Transverse colon (tissue), 4 donors: ENCODE measurements around the gene CPZ. TPM values are rescaled to one million over a fixed set of nuclear protein-coding genes. Genes with fewer than 3 reads are reported as not detected.

Source experiments
- DNase-seq: peaks from one replicate; pipeline ENCODE4 v3.0.0-alpha.2; 2019
- H3K27ac ChIP-seq, 4 donors: fragments of 200-600 bp; sonication (generic); 2 replicates each; pipeline ENCODE4 v1.5.1; 2016 to 2018; ENCODE audit warnings: inconsistent platforms in 4 of 4
- H3K27me3 ChIP-seq: fragments of 200-600 bp; sonication (generic); 2 replicates; pipeline ENCODE4 v1.5.1; 2017; ENCODE audit warnings: inconsistent platforms
- H3K36me3 ChIP-seq, 4 donors: fragments of 200-600 bp; sonication (generic); 2 replicates each; pipeline ENCODE4 v1.5.1; 2017 to 2019; ENCODE audit warnings: inconsistent platforms in 4 of 4
- H3K4me1 ChIP-seq, 4 donors: fragments of 200-600 bp; sonication (generic); 2 replicates each; pipeline ENCODE4 v1.5.1; 2017 to 2020; ENCODE audit warnings: inconsistent platforms in 4 of 4
- H3K4me3 ChIP-seq, 4 donors: fragments of 200-600 bp; sonication (generic); 1 replicate in 1 of 4; 2 replicates in 3 of 4; pipeline versions ENCODE4 v1.5.1 to v1.6.1; 2017 to 2019; ENCODE audit warnings: inconsistent platforms in 4 of 4
- H3K9me3 ChIP-seq, 2 donors: fragments of 200-600 bp; sonication (generic); 2 replicates each; pipeline ENCODE4 v1.5.1; 2017 to 2019; ENCODE audit warnings: inconsistent platforms in 2 of 2
- CTCF ChIP-seq, 5 experiments: fragments of 200-600 bp in 3 of 5; fragments of 450-650 bp in 2 of 5; sonication (generic) in 3 of 5; IDR thresholded peaks; 1 replicate in 2 of 5; 2 replicates in 3 of 5; pipeline ENCODE4 v1.5.1; 2016 to 2017; ENCODE audit warnings: antibody characterized with exemption in 5 of 5, inconsistent platforms in 3 of 5, mild to moderate bottlenecking in 2 of 5, moderate library complexity in 1 of 5
- EP300 ChIP-seq: sonication (generic); formaldehyde crosslinking; IDR thresholded peaks from one replicate; pipeline ENCODE4 v1.6.1; 2017; ENCODE audit warnings: antibody characterized with exemption, low read depth
- POLR2A ChIP-seq: fragments of 450-650 bp; IDR thresholded peaks from one replicate; pipeline ENCODE4 v1.6.1; 2016; ENCODE audit warnings: antibody characterized with exemption, mild to moderate bottlenecking, moderate library complexity
- POLR2AphosphoS5 ChIP-seq, 3 donors: sonication (generic); formaldehyde crosslinking; IDR thresholded peaks; one replicate each; pipeline ENCODE4 v1.6.1; 2016; ENCODE audit warnings: antibody characterized with exemption in 3 of 3
- WGBS, 2 donors: methylation state at CpG; one replicate each; pipeline ENCODE4 v1.1.5; 2018; ENCODE audit warnings: low coverage in 1 of 2; 5-methylcytosine and 5-hydroxymethylcytosine counted together
- in situ Hi-C, 4 donors: fragments of 200-750 bp; cut with MboI; loops; one replicate each; pipeline versions ENCODE4 v1.15.0 to v1.15.1; 2017; ENCODE audit warnings: low sequenced_read_pairs in 3 of 4, low pct_ligation_motif_present in 1 of 4, low pct_unique_long_range_greater_than_20kb in 1 of 4
- intact Hi-C: fragments of 100-400 bp; cut with DNase I; formaldehyde crosslinking; loops from one replicate; pipeline ENCODE4 v1.15.1; 2023; ENCODE audit warnings: low total_unique reads
- total RNA-seq, 4 donors: library from RNA; depleted of rRNA; stranded (reverse); fragments of >200 nt; gene quantifications; one replicate each; pipeline ENCODE4 v1.1.0, GENCODE V29; 2016

Gene CPZ
- total RNA-seq, 4 donors from 2014 or later = 0.96 to 2.1 TPM; not detected in 2

DNA sequence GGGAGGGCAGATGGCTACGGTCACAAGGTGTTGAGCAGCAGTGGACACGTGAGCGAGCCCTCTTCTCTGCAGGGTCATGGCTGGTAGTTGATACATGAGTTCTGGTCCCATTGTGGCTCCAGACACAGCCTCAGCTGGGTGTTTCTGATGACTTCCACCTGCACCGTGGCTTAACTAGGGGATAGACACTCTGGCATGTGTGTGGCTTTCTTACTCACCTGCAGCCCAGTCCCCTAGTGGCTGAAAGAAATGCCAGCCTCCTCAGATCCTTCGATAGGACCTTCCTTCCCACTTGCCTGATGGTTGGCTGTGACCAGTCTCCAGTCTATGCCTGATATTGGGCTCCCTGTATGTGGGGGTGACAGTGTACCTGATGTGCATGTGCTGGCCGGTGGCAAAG lies 7.4 kb upstream of the CPZ start:
- intact Hi-C loops = no loop called here
- Histone ChIP-seq H3K27me3 (peaks cover 25% of the 10 kb centered on the region), H3K36me3 (no peaks in the 10 kb centered on the region), H3K27ac (no peak overlapping the region), H3K9me3 (no peaks in the 10 kb centered on the region), H3K4me3 (no peak overlapping the region), H3K4me1 (peaks cover 0 to 3% (median 0%) of the 10 kb centered on the region in 4 donors)
- in situ Hi-C loops = loop anchor here in 2 of 4 donors (25.0 kb wide), 2 partner anchors 123 to 348 kb away; no protein-coding TSS in a partner anchor
- 45% methylated on average over 6 of the region's 6 CpGs; no CpG with 5 or more reads in 1 of the 2 donors for WGBS, 2 donors
- DNase-seq = no peak
- TF ChIP-seq POLR2AphosphoS5 (IDR thresholded peaks at IDR 0.05) = no peak
- no peak for TF ChIP-seq CTCF (IDR thresholded peaks at IDR 0.05)
- no peak for TF ChIP-seq POLR2A
- no peak for TF ChIP-seq EP300

DNA sequence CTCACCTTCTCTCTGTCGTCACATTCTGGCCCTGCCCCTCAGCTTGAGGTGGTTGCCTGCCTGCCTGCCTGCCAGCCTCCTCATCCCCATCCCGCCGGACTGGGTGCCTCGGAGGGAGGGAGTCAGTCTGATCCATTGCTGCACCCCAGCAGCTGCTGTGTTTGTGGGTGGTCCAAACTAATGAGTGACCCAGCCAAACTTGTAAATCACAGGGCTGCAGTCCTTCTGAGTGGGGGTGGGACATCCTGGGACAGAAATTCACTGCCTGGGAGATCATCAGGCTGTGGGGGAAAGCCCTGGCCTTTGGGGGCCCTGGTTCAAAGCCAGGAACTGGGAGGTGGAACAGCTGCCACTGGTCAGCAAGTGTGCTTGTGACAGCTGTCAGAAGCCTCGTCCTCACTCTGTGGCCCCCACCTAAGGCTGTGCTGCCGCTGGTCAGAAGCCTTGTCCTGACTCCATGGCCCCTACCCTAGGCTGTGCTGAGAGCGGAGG lies 6.8 kb upstream of the CPZ start:
- TF ChIP-seq POLR2A (no peak), EP300 (no peak), POLR2AphosphoS5 (IDR thresholded peaks at IDR 0.05) (no peak), CTCF (IDR thresholded peaks at IDR 0.05) (no peak)
- no peaks in the 10 kb centered on the region for H3K36me3 ChIP-seq
- no peak overlapping the region for H3K27ac ChIP-seq
- peaks cover 22% of the 10 kb centered on the region for H3K27me3 ChIP-seq
- no peak for DNase-seq
- H3K4me1 ChIP-seq = peaks cover 0 to under 1% (median 0%) of the 10 kb centered on the region in 4 donors
- intact Hi-C loops (no loop called here), in situ Hi-C loops (loop anchor here in 2 of 4 donors (25.0 kb wide), 2 partner anchors 123 to 348 kb away; no protein-coding TSS in a partner anchor)
- 47% methylated on average over 6 of the region's 7 CpGs; no CpG with 5 or more reads in 1 of the 2 donors for WGBS, 2 donors
- no peaks in the 10 kb centered on the region for H3K9me3 ChIP-seq
- no peak overlapping the region for H3K4me3 ChIP-seq

DNA sequence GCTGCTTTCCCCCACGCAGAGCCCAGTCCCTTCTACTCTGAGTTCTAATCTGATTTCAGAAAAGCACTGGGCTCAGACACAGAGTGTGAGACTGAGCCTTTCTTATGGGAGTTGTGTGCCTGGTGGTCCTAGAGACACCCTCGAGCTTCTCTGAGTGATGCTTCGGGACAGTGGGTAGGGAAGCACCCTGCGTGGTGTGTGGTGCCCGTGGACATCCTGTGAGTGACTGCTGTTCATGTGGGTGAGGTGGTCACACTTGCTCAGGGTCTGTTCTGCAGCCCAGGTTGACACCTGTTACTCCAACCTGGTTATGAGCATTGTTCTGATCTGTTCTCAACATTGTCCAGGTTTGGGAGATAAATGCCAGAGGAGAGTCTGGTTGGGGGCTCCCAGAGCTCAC lies 6.3 kb upstream of the CPZ start:
- TF ChIP-seq EP300 = no peak
- no peak for TF ChIP-seq POLR2AphosphoS5 (IDR thresholded peaks at IDR 0.05)
- TF ChIP-seq CTCF (IDR thresholded peaks at IDR 0.05) = no peak
- TF ChIP-seq POLR2A = no peak
- Histone ChIP-seq H3K27me3 (peaks cover 21% of the 10 kb centered on the region), H3K4me1 (no peaks in the 10 kb centered on the region), H3K36me3 (no peaks in the 10 kb centered on the region), H3K4me3 (no peak overlapping the region), H3K27ac (no peak overlapping the region), H3K9me3 (no peaks in the 10 kb centered on the region)
- intact Hi-C loops = no loop called here
- in situ Hi-C loops = loop anchor here in 2 of 4 donors (25.0 kb wide), 2 partner anchors 124 to 349 kb away; no protein-coding TSS in a partner anchor
- DNase-seq = no peak
- WGBS, 2 donors = 45% methylated on average over 5 of the region's 5 CpGs; no CpG with 5 or more reads in 1 of the 2 donors

DNA sequence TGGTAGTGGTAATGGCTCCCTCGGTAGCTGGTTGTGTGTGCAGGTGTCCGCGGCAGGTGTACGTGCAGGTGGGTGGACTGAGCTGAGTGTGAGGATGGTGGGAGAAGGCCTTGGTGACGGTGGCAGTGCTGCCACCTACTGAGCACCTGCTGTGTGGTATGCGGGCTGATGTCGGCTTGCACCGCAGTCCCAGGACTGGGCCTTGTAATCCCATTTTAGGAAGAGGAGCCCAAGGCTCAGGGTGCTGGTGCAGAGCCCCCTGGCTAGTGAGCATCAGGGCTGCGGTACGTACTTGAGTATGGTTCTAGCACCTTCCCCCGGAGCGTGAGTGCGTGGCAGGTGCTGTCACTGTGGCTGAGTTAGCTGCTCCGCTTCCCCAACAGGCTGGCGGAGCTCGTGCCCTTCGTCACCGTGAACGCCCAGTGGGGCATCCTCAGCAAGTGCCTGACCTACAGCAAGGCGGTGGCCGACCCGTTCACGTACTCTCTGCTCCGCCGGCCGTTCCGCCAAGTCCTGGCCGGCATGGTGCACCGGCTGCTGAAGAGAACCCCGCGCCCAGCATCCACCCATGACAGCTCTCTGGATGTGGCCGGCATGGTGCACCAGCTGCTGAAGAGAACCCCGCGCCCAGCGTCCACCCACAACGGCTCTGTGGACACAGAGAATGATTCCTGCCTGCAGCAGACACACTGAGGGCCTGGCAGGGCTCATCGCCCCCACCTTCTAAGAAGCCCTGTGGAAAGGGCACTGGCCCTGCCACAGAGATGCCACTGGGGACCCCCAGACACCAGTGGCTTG lies 5.7 kb upstream of the CPZ start:
- intact Hi-C loops = no loop called here

More for the DNA sequence above, 5.7 kb upstream of the CPZ start:
- no peak for TF ChIP-seq POLR2A
- TF ChIP-seq EP300 = no peak
- TF ChIP-seq POLR2AphosphoS5 (IDR thresholded peaks at IDR 0.05) = no peak
- TF ChIP-seq CTCF (IDR thresholded peaks at IDR 0.05) = no peak
- Histone ChIP-seq H3K27ac (no peak overlapping the region), H3K27me3 (peaks cover 21% of the 10 kb centered on the region), H3K4me3 (no peak overlapping the region), H3K36me3 (no peaks in the 10 kb centered on the region), H3K9me3 (no peaks in the 10 kb centered on the region), H3K4me1 (no peaks in the 10 kb centered on the region)
- 71% methylated on average over 32 of the region's 37 CpGs; no CpG with 5 or more reads in 1 of the 2 donors for WGBS, 2 donors
- no peak for DNase-seq
- in situ Hi-C loops = loop anchor here in 2 of 4 donors (25.0 kb wide), 2 partner anchors 125 to 350 kb away; no protein-coding TSS in a partner anchor
